PFSK-1 (cell line): Measurements from ENCODE around the gene AP2B1.

ENCODE experiments used
- POLR2AphosphoS5 ChIP-seq: IDR thresholded peaks from 2 replicates; pipeline ENCODE4 v1.6.1; 2012; ENCODE audit warnings: low read depth, mild to moderate bottlenecking, control low read depth, low read length, moderate library complexity
- REST ChIP-seq, 2 experiments: IDR thresholded peaks; 2 replicates each; pipeline versions ENCODE4 v1.6.1 to v1.8.0; 2011 to 2012; ENCODE audit warnings: low read depth in 2 of 2, low read length in 2 of 2, control low read depth in 1 of 2, inconsistent platforms in 1 of 2, mild to moderate bottlenecking in 1 of 2, moderate library complexity in 1 of 2; ENCODE audit not compliant: insufficient read depth in 1 of 2
- TAF1 ChIP-seq: IDR thresholded peaks from 2 replicates; pipeline ENCODE4 v1.6.1; 2012; ENCODE audit warnings: low read length, control low read depth, borderline replicate concordance; ENCODE audit not compliant: insufficient read depth

- 0 out of 4 replicates have a peak, but pooled peaks of 1 of the 2 experiments have one; percentile 36 for TF ChIP-seq REST (IDR thresholded peaks at IDR 0.05; ENCODE audit: insufficient read depth in 1 of 2, low read depth in 2 of 2, low read length in 2 of 2)
- TF ChIP-seq TAF1 = no peak
- TF ChIP-seq POLR2AphosphoS5 = no peak
These were observed 160.5 kb downstream of the AP2B1 start for GRCh38 chr17:35747540-35748017.
